A204.1 (cell line): ENCODE data around the gene EYA2.
"Not testable (repeated sequence)": the region's sequence is repeated elsewhere in the genome, so short reads cannot be mapped to it uniquely, and the experiment has no call there.

Source experiments
- FAIRE-seq: peaks from 2 replicates; lab custom pipeline; 2012; peaks lifted over from hg19 to GRCh38; lab: Jason Lieb, UNC

The EYA2 gene

DNA sequence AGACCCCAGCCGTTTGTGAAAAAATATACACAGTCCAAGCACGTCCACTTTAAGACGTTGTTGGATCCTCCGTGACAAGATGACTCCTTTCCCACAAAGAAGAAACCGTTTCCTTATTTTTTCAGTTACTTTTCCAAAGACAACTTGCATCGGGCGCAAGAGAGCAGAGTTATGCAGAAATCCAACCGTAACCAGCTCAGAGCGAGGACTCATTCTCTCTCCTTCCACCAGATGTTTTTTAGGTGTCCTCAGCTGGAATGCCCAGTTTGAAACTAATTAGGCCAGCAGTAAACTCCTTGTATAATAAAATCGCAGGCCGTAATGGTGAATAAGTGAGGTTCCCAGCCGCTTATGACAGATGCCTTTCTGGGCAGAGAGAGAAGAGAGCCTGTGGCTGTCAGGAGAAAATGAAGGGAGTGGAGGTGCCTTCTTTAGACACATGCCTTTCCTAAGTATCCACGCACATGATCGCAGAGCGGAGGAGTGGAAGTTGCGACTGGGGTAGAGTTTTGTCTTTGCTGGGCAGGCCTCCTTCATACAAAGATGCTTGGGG lies 2.8 kb downstream of the EYA2 start:
- FAIRE-seq, result no peak

DNA sequence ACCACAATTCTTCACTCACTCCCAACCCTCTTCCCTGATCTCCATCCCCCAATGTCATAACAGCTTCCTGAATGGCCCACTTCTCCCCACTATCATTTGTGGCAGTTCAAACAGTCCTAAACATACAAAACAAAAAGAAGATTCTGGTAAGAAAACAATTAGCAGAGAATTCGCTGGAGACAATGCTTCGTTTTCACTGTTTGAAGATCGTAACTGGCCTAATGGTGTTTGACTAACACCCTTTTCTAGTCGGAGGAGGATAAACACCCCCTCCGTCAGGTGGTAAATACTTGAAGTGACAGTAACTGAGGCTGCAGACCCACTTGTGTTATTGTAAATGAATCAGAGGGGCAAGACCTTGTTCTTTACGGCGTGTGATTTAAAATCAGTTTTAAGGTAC lies 3.8 kb downstream of the EYA2 start:
- FAIRE-seq, result no peak

DNA sequence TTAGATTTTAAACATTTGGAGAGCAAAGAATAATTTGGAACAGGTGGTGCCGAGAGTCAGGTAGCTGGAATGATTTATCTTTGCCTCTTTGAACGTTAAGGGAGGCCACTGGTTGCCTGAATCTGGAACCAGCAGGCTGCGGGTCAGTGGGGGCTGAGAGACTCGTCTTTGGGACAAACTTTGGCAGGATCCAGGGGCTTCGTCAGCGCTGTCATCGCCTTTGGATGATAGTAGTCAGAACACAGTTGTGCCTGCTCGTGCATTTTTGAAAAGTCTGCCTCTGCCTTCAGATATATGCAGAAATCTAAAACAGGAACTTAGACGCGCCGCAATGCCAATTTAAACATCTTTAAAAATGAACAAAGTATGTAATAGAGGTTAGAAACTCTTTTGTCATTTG lies 5.0 kb downstream of the EYA2 start:
- FAIRE-seq, result no peak

DNA sequence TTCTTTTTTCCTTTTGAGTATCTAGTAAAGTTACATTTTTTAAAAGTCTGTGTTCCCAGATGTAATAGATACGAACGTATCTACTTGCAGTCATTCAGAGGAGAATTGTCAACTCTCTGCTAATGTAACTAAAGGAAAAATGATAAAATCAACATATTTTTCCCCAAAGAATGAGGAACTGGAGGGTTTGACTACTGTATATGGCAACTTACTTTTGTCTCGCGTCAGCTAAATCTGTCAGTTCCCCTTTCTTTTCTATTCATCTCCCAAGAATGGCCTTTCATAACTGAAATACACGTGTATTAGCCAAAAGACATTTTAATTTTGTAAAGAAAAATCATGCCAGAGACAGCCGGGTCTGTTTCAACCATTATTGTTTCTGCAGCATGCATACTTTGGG lies 5.4 kb downstream of the EYA2 start:
- FAIRE-seq, result no peak

DNA sequence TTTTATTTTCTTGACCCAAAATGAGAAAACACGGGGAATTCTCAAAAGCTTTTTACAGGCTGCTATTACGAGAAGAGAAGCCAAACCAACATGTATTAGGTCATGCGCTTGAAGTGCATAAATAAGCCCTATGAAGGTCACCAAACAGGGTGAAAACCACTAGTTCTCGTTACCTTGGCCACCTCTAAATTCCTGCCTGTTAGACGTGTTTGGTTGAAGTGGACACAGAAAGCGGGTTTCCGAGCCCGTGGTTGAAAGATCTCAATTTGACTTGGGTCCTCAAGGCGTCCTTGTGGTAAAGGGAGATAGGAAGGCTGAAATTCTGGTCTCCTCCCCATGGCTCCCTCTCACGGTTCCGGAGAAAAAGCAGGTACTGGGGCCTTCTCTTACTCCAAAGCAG lies 6.2 kb downstream of the EYA2 start:
- FAIRE-seq, result no peak

DNA sequence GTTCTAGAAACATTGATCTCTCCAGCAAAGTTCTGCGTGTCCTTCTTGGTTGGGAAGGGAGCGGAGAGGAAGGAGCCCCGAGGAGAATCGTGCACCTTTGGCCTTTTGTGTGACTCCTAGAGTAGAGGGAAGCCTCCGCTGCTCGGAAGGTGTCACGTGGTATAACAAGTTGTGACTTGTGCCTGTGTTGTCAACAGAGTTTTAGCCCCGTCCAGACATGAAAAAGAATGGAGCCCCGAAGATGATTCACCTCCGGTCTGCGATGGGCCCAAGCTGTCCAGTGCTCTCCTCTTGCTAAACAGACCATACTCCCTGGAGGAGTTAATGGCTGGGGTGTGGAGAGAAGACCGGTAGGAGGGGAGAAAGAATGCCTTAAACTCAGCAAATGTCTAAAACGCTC lies 7.0 kb downstream of the EYA2 start:
- FAIRE-seq, result no peak

DNA sequence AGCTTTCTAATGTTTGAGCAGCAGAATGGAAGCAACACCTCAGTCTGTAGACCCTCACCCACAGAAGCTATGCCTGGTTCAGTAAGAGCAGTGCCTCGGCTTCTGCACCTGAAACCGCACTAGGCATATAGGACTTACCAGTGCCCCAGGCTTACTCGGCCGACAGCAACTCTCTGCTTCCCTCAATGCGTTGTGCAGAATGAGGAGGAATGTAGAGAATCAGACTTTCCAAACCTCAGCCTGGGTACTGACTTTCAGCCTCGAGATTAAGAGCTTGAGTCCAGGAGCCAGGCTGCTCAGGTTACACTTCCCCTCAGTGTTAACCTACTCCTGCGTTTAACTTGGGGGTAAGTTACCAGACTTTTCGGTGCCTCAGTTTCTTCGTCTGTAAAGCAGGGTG lies 8.6 kb downstream of the EYA2 start:
- no peak for FAIRE-seq

DNA sequence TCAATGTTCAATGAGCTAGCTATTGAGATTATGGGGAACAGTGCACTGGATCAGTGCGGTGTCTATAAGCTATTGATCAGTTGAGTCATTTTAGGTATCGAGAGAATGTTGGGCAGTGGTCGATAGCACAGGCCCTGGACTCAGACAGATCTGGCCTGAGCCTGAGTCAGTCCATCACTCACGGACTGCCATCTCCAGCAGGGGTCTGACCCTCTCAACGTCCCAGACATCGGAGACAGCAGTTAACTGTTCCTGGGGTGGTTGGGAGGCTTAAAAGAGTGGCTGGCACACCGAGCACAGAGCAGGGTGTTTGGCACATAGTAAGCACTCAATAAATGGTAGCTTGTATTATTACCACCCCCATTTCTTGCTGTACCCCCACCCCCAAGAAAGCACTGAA lies 9.3 kb downstream of the EYA2 start:
- FAIRE-seq, result no peak

DNA sequence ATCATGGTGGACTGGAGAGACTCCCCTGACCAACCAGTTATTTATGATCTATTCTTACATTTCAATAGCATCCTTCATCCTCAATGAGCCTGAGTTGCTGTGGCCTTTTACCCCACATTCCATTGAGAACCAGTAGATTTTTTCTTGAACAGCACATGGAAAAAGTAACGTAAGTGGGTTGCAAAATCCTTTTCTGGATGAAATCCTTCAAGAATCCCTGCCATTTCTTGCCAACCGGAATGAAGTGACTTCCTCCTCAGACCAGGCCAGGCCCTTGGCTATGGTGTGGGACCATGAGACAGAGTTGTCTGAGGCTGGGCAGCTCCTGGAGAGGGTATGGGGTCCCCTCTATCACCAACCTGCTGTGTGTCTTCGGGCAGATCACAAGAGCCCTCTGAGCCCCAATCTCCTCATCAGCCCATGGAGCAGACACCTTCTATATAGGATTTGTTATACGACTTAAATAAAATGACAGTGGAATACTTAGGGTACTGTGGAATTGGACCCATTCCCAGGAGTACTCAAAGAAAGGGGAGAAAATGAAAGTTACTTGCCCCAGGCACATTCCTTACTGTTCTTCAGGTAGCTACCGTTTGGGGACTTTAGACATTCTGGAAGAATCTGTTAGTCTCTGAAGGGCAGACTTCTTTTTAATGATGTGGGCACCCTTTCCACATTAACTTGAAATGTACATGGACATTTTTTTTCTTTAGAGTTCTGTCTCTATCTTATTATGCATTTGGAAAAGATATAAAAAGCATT lies 10.9 kb downstream of the EYA2 start:
- no peak for FAIRE-seq

DNA sequence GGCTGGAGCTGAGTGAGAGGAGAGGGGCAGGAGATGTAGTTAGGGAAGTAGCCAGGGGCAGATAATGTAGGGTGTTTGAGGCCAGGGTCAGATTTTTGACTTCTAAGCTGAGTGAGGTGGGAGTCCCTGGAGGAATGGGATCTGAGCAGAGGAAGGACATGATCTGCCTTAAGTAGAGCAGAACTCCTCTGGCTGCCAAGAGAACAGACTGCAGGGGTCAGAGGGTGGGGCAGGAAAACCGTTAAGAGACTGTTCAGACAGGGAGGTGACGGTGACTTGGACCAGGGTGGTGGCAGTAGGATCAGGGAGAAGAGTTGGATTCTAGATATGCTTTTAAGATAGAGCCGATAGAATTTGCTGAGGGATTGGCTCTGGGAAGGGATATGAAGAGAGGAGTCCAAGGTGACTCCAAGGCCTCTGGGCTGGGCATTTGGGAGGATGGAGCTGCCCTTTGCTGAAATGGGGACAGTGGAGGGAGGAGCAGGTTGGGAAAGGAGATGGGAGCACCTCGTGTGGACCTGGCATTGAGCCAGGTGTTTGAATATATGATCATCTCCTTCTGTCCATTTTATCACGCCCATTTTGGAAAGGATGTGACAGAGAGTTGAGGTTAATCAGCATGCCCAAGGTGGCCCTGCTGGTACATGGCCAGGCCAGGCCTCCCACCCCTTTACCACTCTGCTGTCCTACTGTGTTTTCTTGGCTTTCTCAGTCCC lies 18.8 kb downstream of the EYA2 start:
- FAIRE-seq, result no peak

DNA sequence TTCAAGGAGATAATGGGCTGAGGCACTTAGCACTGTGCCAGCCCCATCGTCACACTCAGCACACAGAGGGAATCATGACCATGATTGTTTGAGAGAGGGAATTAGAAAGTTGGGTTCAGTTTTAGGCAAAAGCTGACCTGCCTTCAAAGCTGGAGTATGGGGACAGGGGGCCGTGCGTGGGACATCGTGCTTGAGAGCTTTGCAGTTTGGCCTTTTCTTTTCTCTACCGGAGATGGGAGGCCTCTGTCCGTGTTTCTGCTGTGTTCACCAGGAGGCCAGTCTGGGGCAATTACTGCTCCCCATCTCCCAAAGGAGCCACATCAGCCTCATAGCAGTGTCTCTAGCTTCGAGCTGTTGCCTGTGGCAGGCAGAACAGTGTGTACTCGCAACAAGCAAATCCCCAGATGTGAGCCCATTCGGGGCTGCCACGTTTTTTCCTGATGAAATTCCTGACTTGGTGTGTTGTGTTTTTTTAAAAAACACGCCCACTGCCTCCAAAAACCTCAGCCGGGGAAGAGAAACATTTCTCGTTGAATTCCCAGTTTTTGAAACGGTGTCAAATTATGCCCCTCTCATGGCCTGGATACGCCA lies 20.2 kb downstream of the EYA2 start:
- FAIRE-seq, result no peak

DNA sequence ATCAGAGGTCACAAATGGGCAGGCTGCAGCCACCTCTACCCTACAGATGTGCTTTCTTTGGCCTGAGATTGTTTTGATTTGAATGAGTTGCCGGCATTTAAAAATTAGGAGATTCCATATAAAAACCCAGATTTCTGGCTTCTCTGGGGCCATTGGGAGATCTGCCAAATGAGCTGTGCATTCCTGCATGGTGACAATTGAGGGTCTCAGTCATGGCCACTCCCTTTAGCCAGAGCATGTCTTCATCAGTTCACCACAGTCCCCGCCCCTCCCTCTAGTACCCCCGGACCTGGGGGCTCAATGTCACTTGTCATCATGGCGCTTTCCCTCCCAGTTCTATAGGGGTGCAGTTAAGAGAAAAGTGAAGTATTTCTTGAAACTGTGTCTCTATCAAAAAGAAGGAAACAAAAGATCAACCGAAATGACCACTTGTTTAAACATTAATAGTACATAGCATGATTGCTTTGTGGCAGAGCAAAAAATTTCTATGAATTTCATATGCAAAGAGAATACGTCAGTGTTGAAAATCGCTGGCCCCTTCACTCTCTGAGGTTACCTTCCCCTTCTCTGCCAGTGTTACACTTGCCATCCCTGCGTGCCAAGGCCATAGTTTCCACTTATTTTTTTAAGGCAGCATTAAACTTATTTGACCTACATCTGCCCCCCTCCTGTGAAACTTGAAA lies 21.1 kb downstream of the EYA2 start:
- no peak for FAIRE-seq

DNA sequence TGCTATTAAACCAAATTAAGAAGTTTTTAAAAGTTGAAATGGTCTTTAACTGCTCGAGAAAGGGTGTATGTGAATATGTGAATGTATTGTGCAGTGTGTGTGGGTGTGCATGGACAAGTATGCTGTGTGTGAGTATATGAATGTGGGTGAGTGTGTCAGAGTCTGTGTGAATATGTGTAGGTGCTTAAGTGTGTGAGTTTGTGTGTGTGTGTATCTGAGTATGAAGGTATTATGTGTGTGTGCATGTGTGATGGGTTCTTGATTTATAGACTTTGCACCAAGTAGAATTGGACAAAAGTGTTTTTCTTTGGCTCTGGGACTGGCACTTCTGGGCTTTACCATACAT lies 21.6 kb downstream of the EYA2 start:
- no peak for FAIRE-seq

DNA sequence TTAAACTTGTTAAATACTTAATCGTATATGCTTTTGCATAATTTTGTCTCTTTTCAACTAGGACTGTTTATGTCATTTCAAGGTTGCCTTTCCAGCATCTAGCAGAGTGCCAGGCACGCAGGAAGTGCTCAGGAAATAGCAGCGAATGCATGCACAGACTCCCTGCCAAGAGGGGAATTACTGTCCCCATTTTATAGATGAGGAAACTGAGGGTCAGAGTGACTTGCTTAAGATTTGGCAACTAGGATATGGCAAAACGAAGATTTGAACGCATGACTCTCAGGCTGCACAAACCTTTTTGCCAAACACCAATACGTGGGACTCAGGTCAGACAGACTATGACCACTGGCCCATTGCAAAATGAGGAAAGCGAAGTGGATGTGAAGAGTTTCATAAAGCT lies 22.5 kb downstream of the EYA2 start:
- FAIRE-seq, result no peak

DNA sequence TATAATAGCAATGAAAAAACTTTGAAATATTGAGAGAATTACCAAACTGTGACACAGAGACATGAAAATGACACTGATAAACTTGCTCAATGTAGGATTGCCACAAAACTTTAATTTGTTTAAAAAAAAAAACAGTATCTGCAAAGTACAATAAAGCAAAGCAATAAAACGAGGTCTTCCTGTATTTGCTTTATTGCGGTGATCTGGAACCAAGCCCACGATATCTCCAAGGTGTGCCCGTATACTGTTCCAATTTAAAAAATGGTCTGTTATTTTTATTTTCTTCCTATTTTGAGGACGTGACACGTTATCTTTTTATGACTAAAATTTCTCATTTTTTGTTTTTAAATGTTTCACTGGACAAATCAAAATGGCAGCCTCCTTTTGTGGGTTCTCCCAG lies 25.5 kb downstream of the EYA2 start:
- FAIRE-seq, result no peak

DNA sequence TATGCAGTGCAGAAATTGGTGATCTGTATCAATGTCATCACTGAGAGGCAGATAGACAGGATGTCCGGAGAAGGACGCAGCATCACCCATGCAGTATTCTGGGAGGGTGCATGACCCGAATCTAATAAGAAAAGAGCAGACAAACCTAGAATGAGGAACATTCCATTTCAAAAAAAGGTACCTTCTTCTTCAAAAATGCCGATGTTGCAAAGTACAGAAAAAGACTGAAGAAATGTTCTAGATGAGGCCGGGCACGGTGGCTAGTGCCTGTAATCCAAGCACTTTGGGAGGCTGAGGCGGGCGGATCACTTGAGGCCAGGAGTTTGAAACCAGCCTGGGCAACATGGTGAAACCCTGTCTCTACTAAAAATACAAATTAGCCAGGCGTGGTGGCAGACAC lies 28.2 kb downstream of the EYA2 start:
- not testable (repeated sequence) for FAIRE-seq

DNA sequence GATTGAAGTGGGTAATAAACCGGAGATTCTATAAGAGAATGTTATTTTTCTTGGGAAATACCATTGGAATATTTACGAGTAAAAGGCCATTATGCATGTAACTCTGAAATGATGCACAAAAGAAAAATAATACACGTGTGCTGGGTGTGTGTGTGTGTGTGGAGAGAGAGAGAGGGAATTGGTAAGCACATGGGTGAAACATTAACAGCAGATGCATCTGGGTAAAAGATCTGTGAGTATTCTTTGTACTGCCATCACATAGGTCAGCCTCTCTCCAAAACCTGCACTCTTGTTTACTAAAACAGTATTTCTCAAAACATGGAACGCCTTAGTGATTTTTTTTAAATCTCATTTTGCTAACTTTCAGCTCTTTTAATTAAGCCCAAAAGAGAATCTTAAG lies 28.9 kb downstream of the EYA2 start:
- FAIRE-seq, result no peak

DNA sequence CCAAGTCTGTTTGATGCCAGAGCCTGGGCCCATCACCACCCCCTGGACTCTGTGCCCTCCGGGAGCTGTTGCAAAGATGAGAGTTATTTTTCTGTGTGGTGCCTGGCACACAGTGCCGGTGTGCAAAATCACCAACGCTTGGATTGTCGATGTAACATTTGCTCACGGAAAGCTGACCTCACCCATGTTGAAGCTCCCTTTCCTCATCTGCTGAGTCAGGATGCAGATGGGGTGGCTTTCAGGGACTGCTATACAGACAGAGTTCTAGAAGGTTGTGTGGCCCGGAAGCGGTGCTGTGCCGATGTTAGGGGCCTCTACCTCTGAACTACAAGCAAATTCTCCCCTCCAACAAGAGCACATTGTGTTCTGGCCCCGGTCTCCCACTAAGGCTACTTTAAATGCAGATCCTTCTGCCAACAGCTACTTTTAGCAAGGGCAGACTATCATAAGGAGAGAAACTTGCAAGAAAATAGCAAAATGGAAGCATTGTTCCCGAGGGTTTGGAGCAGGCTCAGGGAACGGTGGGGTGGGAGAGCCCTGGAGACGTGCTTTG lies 34.0 kb downstream of the EYA2 start:
- no peak for FAIRE-seq

DNA sequence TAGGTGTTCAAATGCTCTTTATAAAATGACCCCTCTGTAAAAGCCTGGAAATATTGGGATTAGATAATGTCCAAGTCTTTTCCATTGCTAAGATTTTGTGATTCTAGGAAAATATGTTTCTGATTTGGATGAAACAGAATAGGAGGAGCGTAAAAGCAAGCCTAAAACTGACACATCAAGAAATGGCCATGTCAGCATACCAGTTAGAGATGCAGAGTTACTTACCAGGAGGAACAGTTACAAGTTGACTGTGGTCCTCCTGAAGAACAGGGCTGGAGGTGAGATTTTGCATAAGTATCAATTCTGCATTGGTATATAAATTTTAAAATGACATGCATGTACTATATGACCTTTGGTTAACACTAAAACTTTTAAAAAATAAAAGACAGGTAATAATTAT lies 35.3 kb downstream of the EYA2 start:
- no peak for FAIRE-seq

DNA sequence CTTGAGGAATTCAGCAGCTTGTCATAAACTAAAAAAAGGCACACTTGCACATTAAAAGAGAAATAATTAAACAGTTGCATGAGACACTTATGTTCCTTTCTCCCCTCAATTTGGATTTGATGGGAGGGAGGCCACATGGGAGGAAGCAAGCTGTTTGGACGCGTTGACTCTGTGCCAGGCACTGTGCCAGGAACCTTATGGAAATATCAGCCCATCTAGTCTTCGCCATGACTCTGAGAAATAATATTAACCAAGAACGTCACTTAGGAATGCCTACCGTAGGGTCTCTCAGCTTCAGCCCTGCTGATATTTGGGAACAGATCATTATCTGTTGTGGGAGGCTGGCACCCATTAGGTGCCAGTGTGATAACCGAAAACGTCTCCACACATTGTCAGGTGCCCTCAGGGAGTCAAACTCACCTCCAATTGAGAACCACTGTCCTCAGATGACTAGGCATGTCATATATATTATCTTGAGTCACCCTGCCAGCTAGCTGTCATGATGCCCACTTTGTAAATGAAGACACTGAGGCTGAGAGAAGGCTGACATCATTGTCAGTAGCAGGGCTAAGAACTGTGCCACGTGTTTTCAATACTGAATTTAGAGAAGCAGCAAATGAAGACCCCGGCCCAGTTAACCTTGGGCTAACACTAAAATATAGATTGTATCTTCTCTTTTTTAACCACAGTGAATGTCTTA lies 36.1 kb downstream of the EYA2 start:
- FAIRE-seq, result no peak

DNA sequence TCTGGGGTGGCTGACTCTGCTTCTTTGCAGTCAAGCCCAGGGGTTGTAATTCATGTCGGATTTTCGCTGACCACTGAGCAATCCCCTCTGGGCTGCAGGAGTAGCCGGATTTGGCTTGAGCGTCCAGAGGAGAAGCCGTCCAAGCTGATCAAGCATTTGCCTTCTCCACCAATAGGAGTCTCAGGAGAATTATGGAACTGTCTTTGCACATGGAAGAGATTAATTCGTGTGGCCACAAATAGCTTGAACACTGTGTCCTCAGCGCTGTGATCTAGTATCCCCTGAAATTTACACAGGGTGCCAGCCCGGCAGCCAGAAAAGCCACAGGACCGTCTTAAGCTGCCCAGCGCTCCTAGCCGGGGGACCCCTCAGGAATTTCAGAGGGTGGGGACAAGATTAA lies 37.1 kb downstream of the EYA2 start:
- no peak for FAIRE-seq

DNA sequence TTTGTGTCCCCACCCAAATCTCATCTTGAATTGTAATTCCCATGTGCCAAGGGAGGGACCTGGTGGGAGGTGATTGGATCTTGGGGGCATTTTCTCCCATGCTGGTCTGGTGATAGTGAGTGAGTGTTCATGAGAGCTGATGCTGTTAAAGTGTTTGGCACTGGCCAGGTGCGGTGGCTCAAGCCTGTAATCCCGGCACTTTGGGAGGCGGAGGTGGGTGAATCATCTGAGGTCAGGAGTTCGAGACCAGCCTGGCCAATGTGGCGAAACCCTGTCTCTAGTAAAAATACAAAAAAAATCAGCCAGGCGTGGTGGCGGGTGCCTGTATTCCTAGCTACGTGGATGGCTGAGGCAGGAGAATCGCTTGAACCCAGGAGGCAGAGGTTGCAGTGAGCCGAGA lies 37.8 kb downstream of the EYA2 start:
- not testable (repeated sequence) for FAIRE-seq
